NB4 (cell line): ENCODE measurements around the gene COMMD7.
A peak's percentile ranks its signal among the peaks of the same experiment; 100 is the strongest.

Experiments
- DNase-seq: peaks from one replicate; pipeline ENCODE4 v3.0.0; 2010; ENCODE audit warnings: low read depth
- H3K4me3 ChIP-seq: one replicate; pipeline ENCODE4 v1.5.1; 2011; ENCODE audit warnings: mild to moderate bottlenecking, low read depth, low read length, moderate library complexity
- CTCF ChIP-seq: IDR thresholded peaks from one replicate; pipeline ENCODE4 v1.5.1; 2012; ENCODE audit warnings: low read depth, low read length
- MAX ChIP-seq: IDR thresholded peaks from 2 replicates; pipeline ENCODE4 v1.6.1; 2011; ENCODE audit warnings: low read depth, low read length
- MYC ChIP-seq: IDR thresholded peaks from 2 replicates; pipeline ENCODE4 v1.6.1; 2011; ENCODE audit warnings: low read depth, low read length
- POLR2A ChIP-seq: IDR thresholded peaks from 2 replicates; pipeline ENCODE4 v1.6.1; 2011; ENCODE audit warnings: mild to moderate bottlenecking; ENCODE audit not compliant: insufficient read length; ENCODE audit errors: extremely low read depth

The COMMD7 gene

GRCh38 chr20:32751702-32752457 lies 8.6 kb upstream of the COMMD7 start:
- DNase-seq, result no peak
- H3K4me3 ChIP-seq, result no peak overlapping the region

GRCh38 chr20:32751293-32751692 lies 8.0 kb upstream of the COMMD7 start:
- no peak for TF ChIP-seq MYC
- no peak for TF ChIP-seq MAX
- TF ChIP-seq CTCF, result no peak
- no peak for TF ChIP-seq POLR2A
- H3K4me3 ChIP-seq, result no peak overlapping the region
- DNase-seq, result no peak

More at GRCh38 chr20:32751702-32752457, 8.6 kb upstream of the COMMD7 start:
- no peak for TF ChIP-seq MAX
- no peak for TF ChIP-seq CTCF
- no peak for TF ChIP-seq MYC
- no peak for TF ChIP-seq POLR2A

- no peak overlapping the region for H3K4me3 ChIP-seq
- TF ChIP-seq MAX (no peak), CTCF (no peak), POLR2A (no peak), MYC (no peak)
- DNase-seq, result no peak
These were observed 6.8 kb upstream of the COMMD7 start for GRCh38 chr20:32749914-32750637.

GRCh38 chr20:32742322-32743236 lies 688 bp downstream of the COMMD7 start:
- TF ChIP-seq MYC (no peak), CTCF (peak; percentile 1)
- no peak for DNase-seq
- peak overlapping the region; percentile 73 for H3K4me3 ChIP-seq

- no peak for DNase-seq
- no peak for TF ChIP-seq POLR2A
- TF ChIP-seq MAX, result no peak
- no peak for TF ChIP-seq MYC
- TF ChIP-seq CTCF, result no peak
- no peak overlapping the region for H3K4me3 ChIP-seq
These were observed 2.1 kb downstream of the COMMD7 start for GRCh38 chr20:32741151-32741550.
